Stimulated activated CD8-positive, alpha-beta memory T cell treated with anti-CD3 and anti-CD28 coated beads, Interleukin-7, amount 100 ng/mL, for 1 hour (primary cell): ENCODE measurements around the gene C1R.

Experiments used
- DNase-seq, 2 donors: peaks; one replicate each; pipeline ENCODE4 v3.0.0-alpha.2; 2020; ENCODE audit warnings: low read depth in 2 of 2

The C1R gene

GRCh38 chr12:7099290-7099996, 7.2 kb upstream of the C1R start:
- DNase-seq = no peak

GRCh38 chr12:7096979-7097378, 4.7 kb upstream of the C1R start:
- DNase-seq = no peak

GRCh38 chr12:7096006-7096932, 4.0 kb upstream of the C1R start:
- DNase-seq = no peak

GRCh38 chr12:7093892-7094291, 1.6 kb upstream of the C1R start:
- no peak for DNase-seq

GRCh38 chr12:7093486-7093885, 1.2 kb upstream of the C1R start:
- DNase-seq = no peak

GRCh38 chr12:7092986-7093460, 778 bp upstream of the C1R start:
- no peak for DNase-seq

- no peak for DNase-seq
Measured at GRCh38 chr12:7091660-7092228, 501 bp downstream of the C1R start.

- DNase-seq = no peak
Measured at GRCh38 chr12:7091171-7091570, 1.1 kb downstream of the C1R start.

GRCh38 chr12:7090222-7090998, 1.8 kb downstream of the C1R start:
- DNase-seq = no peak

- no peak for DNase-seq
Measured at GRCh38 chr12:7089196-7089871, 2.9 kb downstream of the C1R start.

- DNase-seq = no peak
Measured at GRCh38 chr12:7083125-7083524, 9.1 kb downstream of the C1R start.

- DNase-seq = no peak
Measured at GRCh38 chr12:7081037-7081436, 11.2 kb downstream of the C1R start.

GRCh38 chr12:7079826-7080125, 12.5 kb downstream of the C1R start:
- no peak for DNase-seq

GRCh38 chr12:7078163-7078562, 14.1 kb downstream of the C1R start:
- DNase-seq = no peak

GRCh38 chr12:7076493-7076892, 15.8 kb downstream of the C1R start:
- no peak for DNase-seq

- no peak for DNase-seq
Measured at GRCh38 chr12:7075939-7076338, 16.3 kb downstream of the C1R start.

GRCh38 chr12:7075518-7075917, 16.7 kb downstream of the C1R start:
- no peak for DNase-seq

- DNase-seq = no peak
Measured at GRCh38 chr12:7073946-7074345, 18.3 kb downstream of the C1R start.

GRCh38 chr12:7072554-7072953, 19.7 kb downstream of the C1R start:
- DNase-seq = no peak

GRCh38 chr12:7072035-7072434, 20.2 kb downstream of the C1R start:
- DNase-seq = no peak

- DNase-seq = no peak
Measured at GRCh38 chr12:7069386-7069785, 22.9 kb downstream of the C1R start.

GRCh38 chr12:7068994-7069346, 23.3 kb downstream of the C1R start:
- no peak for DNase-seq
